ENCODE measurements around the gene SH2D4B. TPM values are rescaled to one million over a fixed set of nuclear protein-coding genes. Genes with fewer than 3 reads are reported as not detected.

SH2D4B gene
- total RNA-seq, 2 donors from 2014 or later, result 0.12 TPM; not detected in 1

GRCh38 chr10:80493522-80494051, 44.1 kb upstream of the SH2D4B start:
- Histone ChIP-seq H3K27me3 (no peaks in the 10 kb centered on the region), H3K4me1 (peaks cover 0 to 74% of the 10 kb centered on the region in 2 donors), H3K9me3 (no peaks in the 10 kb centered on the region), H3K4me3 (no peak overlapping the region), H3K36me3 (peaks cover 22% of the 10 kb centered on the region), H3K27ac (peak overlapping the region; percentile 4 to 8)
- DNase-seq (ENCODE audit: low spot score), result no peak
- TF ChIP-seq, protein P1, sequence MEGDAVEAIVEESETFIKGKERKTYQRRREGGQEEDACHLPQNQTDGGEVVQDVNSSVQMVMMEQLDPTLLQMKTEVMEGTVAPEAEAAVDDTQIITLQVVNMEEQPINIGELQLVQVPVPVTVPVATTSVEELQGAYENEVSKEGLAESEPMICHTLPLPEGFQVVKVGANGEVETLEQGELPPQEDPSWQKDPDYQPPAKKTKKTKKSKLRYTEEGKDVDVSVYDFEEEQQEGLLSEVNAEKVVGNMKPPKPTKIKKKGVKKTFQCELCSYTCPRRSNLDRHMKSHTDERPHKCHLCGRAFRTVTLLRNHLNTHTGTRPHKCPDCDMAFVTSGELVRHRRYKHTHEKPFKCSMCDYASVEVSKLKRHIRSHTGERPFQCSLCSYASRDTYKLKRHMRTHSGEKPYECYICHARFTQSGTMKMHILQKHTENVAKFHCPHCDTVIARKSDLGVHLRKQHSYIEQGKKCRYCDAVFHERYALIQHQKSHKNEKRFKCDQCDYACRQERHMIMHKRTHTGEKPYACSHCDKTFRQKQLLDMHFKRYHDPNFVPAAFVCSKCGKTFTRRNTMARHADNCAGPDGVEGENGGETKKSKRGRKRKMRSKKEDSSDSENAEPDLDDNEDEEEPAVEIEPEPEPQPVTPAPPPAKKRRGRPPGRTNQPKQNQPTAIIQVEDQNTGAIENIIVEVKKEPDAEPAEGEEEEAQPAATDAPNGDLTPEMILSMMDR (IDR thresholded peaks at IDR 0.05), result no peak

DNA sequence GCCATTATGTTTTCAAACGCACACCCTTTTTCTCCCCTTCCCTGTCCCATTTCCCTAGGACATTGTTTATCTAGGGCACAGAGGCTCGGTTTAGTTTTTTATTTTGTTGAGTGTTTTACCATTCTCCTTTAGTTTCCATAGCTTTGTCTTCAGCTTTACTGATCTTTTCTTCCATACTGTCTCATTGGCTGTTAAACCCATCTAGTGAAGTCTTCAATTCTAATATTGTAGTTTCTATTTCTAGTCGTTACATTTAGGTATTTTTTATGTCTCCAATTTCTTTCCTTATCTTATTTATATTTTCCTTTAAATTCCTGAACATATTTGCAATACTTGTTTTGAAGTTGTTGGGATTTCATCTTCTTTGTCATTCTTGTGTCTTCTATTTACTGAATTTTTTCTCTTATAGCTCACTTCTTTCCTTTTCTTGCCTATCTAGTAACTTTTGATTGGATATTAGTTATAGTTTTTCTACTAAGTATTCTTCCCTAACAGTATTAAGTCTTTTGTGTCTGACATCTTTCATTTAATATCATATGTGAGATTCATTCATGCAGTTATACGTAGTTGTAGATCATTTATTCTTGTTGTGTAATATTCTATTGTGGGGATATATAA, 41.0 kb upstream of the SH2D4B start:
- Histone ChIP-seq H3K27me3 (no peaks in the 10 kb centered on the region), H3K4me1 (peaks cover 0 to 89% of the 10 kb centered on the region in 2 donors), H3K27ac (peak overlapping the region in 1 of 2 donors; percentile 77), H3K4me3 (no peak overlapping the region), H3K36me3 (peaks cover under 1% of the 10 kb centered on the region), H3K9me3 (no peaks in the 10 kb centered on the region)
- TF ChIP-seq, protein P1 (IDR thresholded peaks at IDR 0.05), result no peak
- DNase-seq (ENCODE audit: low spot score), result no peak

- DNase-seq (ENCODE audit: low spot score), result peak; percentile 76
- H3K4me3 ChIP-seq, result no peak overlapping the region
- TF ChIP-seq, protein P1 (IDR thresholded peaks at IDR 0.05), result no peak
- H3K9me3 ChIP-seq, result no peaks in the 10 kb centered on the region
- H3K36me3 ChIP-seq, result no peaks in the 10 kb centered on the region
- peaks cover 0 to 92% of the 10 kb centered on the region in 2 donors for H3K4me1 ChIP-seq
- H3K27me3 ChIP-seq, result no peaks in the 10 kb centered on the region
- H3K27ac ChIP-seq, result peak overlapping the region; percentile 77 to 80
Measured at GRCh38 chr10:80497187-80498077, 40.3 kb upstream of the SH2D4B start.

- Histone ChIP-seq H3K9me3 (no peaks in the 10 kb centered on the region), H3K4me1 (peaks cover 0 to 94% of the 10 kb centered on the region in 2 donors), H3K27me3 (no peaks in the 10 kb centered on the region), H3K27ac (peak overlapping the region; percentile 77 to 80), H3K4me3 (no peak overlapping the region), H3K36me3 (no peaks in the 10 kb centered on the region)
- no peak for DNase-seq (ENCODE audit: low spot score)
- TF ChIP-seq, protein P1 (IDR thresholded peaks at IDR 0.05), result no peak
Measured at GRCh38 chr10:80498078-80498832, 39.4 kb upstream of the SH2D4B start.

- Histone ChIP-seq H3K27ac (peak overlapping the region; percentile 77 to 80), H3K27me3 (no peaks in the 10 kb centered on the region), H3K9me3 (no peaks in the 10 kb centered on the region), H3K4me1 (peaks cover 0 to 94% of the 10 kb centered on the region in 2 donors), H3K4me3 (no peak overlapping the region), H3K36me3 (no peaks in the 10 kb centered on the region)
- TF ChIP-seq, protein P1 (IDR thresholded peaks at IDR 0.05), result no peak
- peak; percentile 97 for DNase-seq (ENCODE audit: low spot score)
Measured at GRCh38 chr10:80498833-80499741, 38.6 kb upstream of the SH2D4B start.

Data from right atrium auricular region (tissue), 2 donors.